WTC11 (cell line): ENCODE data around the gene BCAR3. TPM values are rescaled to one million over a fixed set of nuclear protein-coding genes. Genes with fewer than 3 reads are reported as not detected.

Experiments used
- ATAC-seq: fragments of 200-7000 bp; cut with Tn5 transposase; 2 replicates; pipeline ENCODE4 v1.10.0; 2021; ENCODE audit warnings: mild to moderate bottlenecking, moderate library complexity
- CTCF ChIA-PET: fragments of 300-600 bp; sonication (Branson Sonifier 250); formaldehyde crosslinking; loops from one replicate; lab custom pipeline; 2021; ENCODE audit warnings: antibody characterized with exemption; lab: Charles Lee
- POLR2A ChIA-PET: fragments of 350-600 bp; sonication (Branson Sonifier 250); formaldehyde crosslinking; loops from one replicate; lab custom pipeline; 2021; ENCODE audit warnings: antibody characterized with exemption; lab: Charles Lee
- DNase-seq: peaks from one replicate; pipeline ENCODE4 v3.0.0; 2021; ENCODE audit warnings: low spot score
- H3K27ac Mint-ChIP-seq: 2 replicates; pipeline ENCODE4 v1.8.0; 2021; ENCODE audit warnings: mixed read lengths
- H3K27me3 Mint-ChIP-seq: 2 replicates; pipeline ENCODE4 v1.8.0; 2021; ENCODE audit warnings: low read depth, mild to moderate bottlenecking, moderate library complexity, mixed read lengths
- H3K36me3 Mint-ChIP-seq: 2 replicates; pipeline ENCODE4 v1.8.0; 2021; ENCODE audit warnings: mixed read lengths
- H3K4me1 Mint-ChIP-seq: 2 replicates; pipeline ENCODE4 v1.8.0; 2022; ENCODE audit warnings: mixed read lengths
- H3K4me3 Mint-ChIP-seq: 2 replicates; pipeline ENCODE4 v1.8.0; 2021; ENCODE audit warnings: mild to moderate bottlenecking, moderate library complexity, mixed read lengths
- H3K9me3 Mint-ChIP-seq: 2 replicates; pipeline ENCODE4 v1.8.0; 2021; ENCODE audit warnings: mixed read lengths
- CTCF ChIP-seq: fragments of 200-600 bp; IDR thresholded peaks from 2 replicates; pipeline ENCODE4 v1.8.0; 2022; ENCODE audit warnings: antibody characterized with exemption
- ERG ChIP-seq: fragments of 250-450 bp; sonication (Bioruptor Pico); IDR thresholded peaks from 2 replicates; pipeline ENCODE4 v1.8.0; 2021; ENCODE audit warnings: mild to moderate bottlenecking
- ESRRA ChIP-seq: sonication (generic); formaldehyde crosslinking; IDR thresholded peaks from 2 replicates; pipeline ENCODE4 v1.8.1; 2022; ENCODE audit warnings: mild to moderate bottlenecking, missing genetic modification reagents, borderline replicate concordance
- FOXJ3 ChIP-seq: sonication (generic); formaldehyde crosslinking; IDR thresholded peaks from 2 replicates; pipeline ENCODE4 v1.9.0; 2021; ENCODE audit warnings: missing genetic modification reagents, mild to moderate bottlenecking, borderline replicate concordance
- HMGA2 ChIP-seq: fragments of 250-450 bp; sonication (Bioruptor Pico); IDR thresholded peaks from 2 replicates; pipeline ENCODE4 v1.4.0; 2021; ENCODE audit warnings: mild to moderate bottlenecking, moderate library complexity
- IRF1 ChIP-seq: sonication (generic); formaldehyde crosslinking; IDR thresholded peaks from 2 replicates; pipeline ENCODE4 v1.8.0; 2023; ENCODE audit warnings: missing genetic modification reagents
- MLX ChIP-seq: sonication (generic); formaldehyde crosslinking; IDR thresholded peaks from 2 replicates; pipeline ENCODE4 v1.8.1; 2023; ENCODE audit warnings: mild to moderate bottlenecking, missing genetic modification reagents, moderate library complexity
- STAT6 ChIP-seq: sonication (generic); formaldehyde crosslinking; conservative IDR thresholded peaks from 2 replicates; pipeline ENCODE4 v1.8.1; 2023; ENCODE audit warnings: mild to moderate bottlenecking, low read depth, missing genetic modification reagents, moderate library complexity
- TEAD1 ChIP-seq: sonication (generic); formaldehyde crosslinking; IDR thresholded peaks from 2 replicates; pipeline ENCODE4 v1.8.0; 2022; ENCODE audit warnings: mild to moderate bottlenecking, missing genetic modification reagents
- TEAD4 ChIP-seq: sonication (generic); formaldehyde crosslinking; IDR thresholded peaks from 2 replicates; pipeline ENCODE4 v1.8.0; 2022; ENCODE audit warnings: mild to moderate bottlenecking, missing genetic modification reagents
- ZNF138 ChIP-seq: sonication (generic); formaldehyde crosslinking; conservative IDR thresholded peaks from 2 replicates; pipeline ENCODE4 v1.8.1; 2022; ENCODE audit warnings: mild to moderate bottlenecking, moderate library complexity, missing genetic modification reagents
- ZNF317 ChIP-seq: sonication (generic); formaldehyde crosslinking; IDR thresholded peaks from 2 replicates; pipeline ENCODE4 v1.8.1; 2023; ENCODE audit warnings: low read depth, mild to moderate bottlenecking, moderate library complexity, missing genetic modification reagents, borderline replicate concordance
- ZNF396 ChIP-seq: fragments of 250-450 bp; sonication (Bioruptor Pico); IDR thresholded peaks from 2 replicates; pipeline ENCODE4 v1.8.0; 2021; ENCODE audit warnings: mild to moderate bottlenecking, moderate library complexity, borderline replicate concordance
- total RNA-seq: library from RNA; stranded (reverse); gene quantifications from 3 replicates; pipeline ENCODE4 v1.2.3, GENCODE V29; 2021
- TF ChIP-seq, protein P1 (sequence below): sonication (generic); formaldehyde crosslinking; IDR thresholded peaks from 2 replicates; pipeline ENCODE4 v1.8.0; 2023; ENCODE audit warnings: missing genetic modification reagents, mild to moderate bottlenecking, borderline replicate concordance
- TF ChIP-seq, protein P2 (sequence below): sonication (generic); formaldehyde crosslinking; IDR thresholded peaks from 2 replicates; pipeline ENCODE4 v1.8.1; 2022; ENCODE audit warnings: low read depth, mild to moderate bottlenecking, moderate library complexity, missing genetic modification reagents, borderline replicate concordance
- TF ChIP-seq, protein P3 (sequence below): sonication (generic); formaldehyde crosslinking; IDR thresholded peaks from 2 replicates; pipeline ENCODE4 v1.8.1; 2022; ENCODE audit warnings: low read depth, missing genetic modification reagents, borderline replicate concordance

BCAR3 gene
- total RNA-seq, 1 experiment from 2014 or later, result 14.8 TPM

- TF ChIP-seq CTCF (no peak), ESRRA (CRISPR knock-in tag) (no peak), TEAD1 (no peak), ZNF317 (CRISPR knock-in tag) (no peak), FOXJ3 (no peak)
- TF ChIP-seq, protein P1, sequence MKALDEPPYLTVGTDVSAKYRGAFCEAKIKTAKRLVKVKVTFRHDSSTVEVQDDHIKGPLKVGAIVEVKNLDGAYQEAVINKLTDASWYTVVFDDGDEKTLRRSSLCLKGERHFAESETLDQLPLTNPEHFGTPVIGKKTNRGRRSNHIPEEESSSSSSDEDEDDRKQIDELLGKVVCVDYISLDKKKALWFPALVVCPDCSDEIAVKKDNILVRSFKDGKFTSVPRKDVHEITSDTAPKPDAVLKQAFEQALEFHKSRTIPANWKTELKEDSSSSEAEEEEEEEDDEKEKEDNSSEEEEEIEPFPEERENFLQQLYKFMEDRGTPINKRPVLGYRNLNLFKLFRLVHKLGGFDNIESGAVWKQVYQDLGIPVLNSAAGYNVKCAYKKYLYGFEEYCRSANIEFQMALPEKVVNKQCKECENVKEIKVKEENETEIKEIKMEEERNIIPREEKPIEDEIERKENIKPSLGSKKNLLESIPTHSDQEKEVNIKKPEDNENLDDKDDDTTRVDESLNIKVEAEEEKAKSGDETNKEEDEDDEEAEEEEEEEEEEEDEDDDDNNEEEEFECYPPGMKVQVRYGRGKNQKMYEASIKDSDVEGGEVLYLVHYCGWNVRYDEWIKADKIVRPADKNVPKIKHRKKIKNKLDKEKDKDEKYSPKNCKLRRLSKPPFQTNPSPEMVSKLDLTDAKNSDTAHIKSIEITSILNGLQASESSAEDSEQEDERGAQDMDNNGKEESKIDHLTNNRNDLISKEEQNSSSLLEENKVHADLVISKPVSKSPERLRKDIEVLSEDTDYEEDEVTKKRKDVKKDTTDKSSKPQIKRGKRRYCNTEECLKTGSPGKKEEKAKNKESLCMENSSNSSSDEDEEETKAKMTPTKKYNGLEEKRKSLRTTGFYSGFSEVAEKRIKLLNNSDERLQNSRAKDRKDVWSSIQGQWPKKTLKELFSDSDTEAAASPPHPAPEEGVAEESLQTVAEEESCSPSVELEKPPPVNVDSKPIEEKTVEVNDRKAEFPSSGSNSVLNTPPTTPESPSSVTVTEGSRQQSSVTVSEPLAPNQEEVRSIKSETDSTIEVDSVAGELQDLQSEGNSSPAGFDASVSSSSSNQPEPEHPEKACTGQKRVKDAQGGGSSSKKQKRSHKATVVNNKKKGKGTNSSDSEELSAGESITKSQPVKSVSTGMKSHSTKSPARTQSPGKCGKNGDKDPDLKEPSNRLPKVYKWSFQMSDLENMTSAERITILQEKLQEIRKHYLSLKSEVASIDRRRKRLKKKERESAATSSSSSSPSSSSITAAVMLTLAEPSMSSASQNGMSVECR, result no peak
Observed at GRCh38 chr1:93603601-93604000, 78.0 kb downstream of the BCAR3 start (continued).

DNA sequence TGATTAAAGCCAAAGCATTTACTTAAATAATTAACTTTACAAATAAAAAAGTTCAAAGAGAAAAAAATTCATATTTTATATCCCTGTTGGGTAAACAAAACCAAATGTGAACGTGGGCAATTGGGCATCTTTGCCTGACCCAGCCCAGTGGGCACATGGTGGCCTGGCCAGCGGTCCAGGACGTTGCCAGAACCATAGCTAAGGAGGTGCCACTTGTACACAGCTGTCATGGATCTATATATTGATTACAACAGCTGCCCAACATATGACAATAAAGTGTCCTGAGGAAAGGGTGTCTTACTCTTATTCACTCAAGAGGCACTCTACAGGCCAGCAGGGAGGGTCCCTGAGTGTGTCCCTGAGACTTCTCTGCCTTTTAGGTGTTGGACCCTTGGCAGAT lies 78.5 kb downstream of the BCAR3 start:
- H3K27ac Mint-ChIP-seq, result no peak overlapping the region
- DNase-seq (no peak), ATAC-seq (no peak)
- no peak overlapping the region for H3K4me3 Mint-ChIP-seq
- POLR2A ChIA-PET, result no interaction called here
- no peaks in the 10 kb centered on the region for H3K36me3 Mint-ChIP-seq
- H3K9me3 Mint-ChIP-seq, result no peaks in the 10 kb centered on the region
- H3K27me3 Mint-ChIP-seq, result no peaks in the 10 kb centered on the region
- H3K4me1 Mint-ChIP-seq, result peaks cover 14% of the 10 kb centered on the region
- CTCF ChIA-PET, result no interaction called here
- TF ChIP-seq TEAD4 (CRISPR knock-in tag) (no peak), FOXJ3 (no peak), HMGA2 (CRISPR knock-in tag) (no peak), STAT6 (CRISPR knock-in tag) (no peak), ERG (CRISPR knock-in tag) (no peak), ZNF138 (no peak), ZNF396 (CRISPR knock-in tag) (no peak), IRF1 (CRISPR knock-in tag) (no peak), MLX (no peak)
- TF ChIP-seq, protein P2, sequence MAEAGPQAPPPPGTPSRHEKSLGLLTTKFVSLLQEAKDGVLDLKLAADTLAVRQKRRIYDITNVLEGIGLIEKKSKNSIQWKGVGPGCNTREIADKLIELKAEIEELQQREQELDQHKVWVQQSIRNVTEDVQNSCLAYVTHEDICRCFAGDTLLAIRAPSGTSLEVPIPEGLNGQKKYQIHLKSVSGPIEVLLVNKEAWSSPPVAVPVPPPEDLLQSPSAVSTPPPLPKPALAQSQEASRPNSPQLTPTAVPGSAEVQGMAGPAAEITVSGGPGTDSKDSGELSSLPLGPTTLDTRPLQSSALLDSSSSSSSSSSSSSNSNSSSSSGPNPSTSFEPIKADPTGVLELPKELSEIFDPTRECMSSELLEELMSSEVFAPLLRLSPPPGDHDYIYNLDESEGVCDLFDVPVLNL (CRISPR knock-in tag), result no peak
- TF ChIP-seq, protein P3, sequence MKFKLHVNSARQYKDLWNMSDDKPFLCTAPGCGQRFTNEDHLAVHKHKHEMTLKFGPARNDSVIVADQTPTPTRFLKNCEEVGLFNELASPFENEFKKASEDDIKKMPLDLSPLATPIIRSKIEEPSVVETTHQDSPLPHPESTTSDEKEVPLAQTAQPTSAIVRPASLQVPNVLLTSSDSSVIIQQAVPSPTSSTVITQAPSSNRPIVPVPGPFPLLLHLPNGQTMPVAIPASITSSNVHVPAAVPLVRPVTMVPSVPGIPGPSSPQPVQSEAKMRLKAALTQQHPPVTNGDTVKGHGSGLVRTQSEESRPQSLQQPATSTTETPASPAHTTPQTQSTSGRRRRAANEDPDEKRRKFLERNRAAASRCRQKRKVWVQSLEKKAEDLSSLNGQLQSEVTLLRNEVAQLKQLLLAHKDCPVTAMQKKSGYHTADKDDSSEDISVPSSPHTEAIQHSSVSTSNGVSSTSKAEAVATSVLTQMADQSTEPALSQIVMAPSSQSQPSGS (CRISPR knock-in tag), result no peak
- TF ChIP-seq, protein P1, result no peak
